Mesenchymal stem cell (in vitro differentiated cells and primary cell): ENCODE measurements around the gene PAFAH2.
"Not testable (repeated sequence)": the region's sequence is repeated elsewhere in the genome, so short reads cannot be mapped to it uniquely, and the experiment has no call there.

Experiments used
- DNase-seq: peaks from one replicate; pipeline ENCODE4 v3.0.0-alpha.2; 2013
- H2AFZ ChIP-seq: one replicate; pipeline ENCODE4 v1.6.1; 2013; ENCODE audit warnings: low read depth, mild to moderate bottlenecking, control low read depth, inconsistent platforms, low read length, moderate library complexity
- H2AK5ac ChIP-seq: 2 replicates; pipeline ENCODE4 v1.6.1; 2013; ENCODE audit warnings: low read length, moderate library complexity, mild to moderate bottlenecking, inconsistent platforms; ENCODE audit not compliant: severe bottlenecking
- H2BK120ac ChIP-seq: one replicate; pipeline ENCODE4 v1.6.1; 2013; ENCODE audit warnings: low read depth, mild to moderate bottlenecking, inconsistent platforms, low read length, moderate library complexity
- H2BK12ac ChIP-seq, 2 experiments: one replicate each; pipeline ENCODE4 v1.6.1; 2013; ENCODE audit warnings: inconsistent platforms in 2 of 2, low read length in 2 of 2, mild to moderate bottlenecking in 2 of 2, moderate library complexity in 2 of 2, control low read depth in 1 of 2
- H2BK15ac ChIP-seq: one replicate; pipeline ENCODE4 v1.6.1; 2013; ENCODE audit warnings: mild to moderate bottlenecking, low read depth, inconsistent platforms; ENCODE audit not compliant: poor library complexity, severe bottlenecking
- H2BK5ac ChIP-seq: 2 replicates; pipeline ENCODE4 v1.6.1; 2013; ENCODE audit warnings: low read depth, mild to moderate bottlenecking, low read length, control low read depth, inconsistent platforms; ENCODE audit not compliant: poor library complexity, severe bottlenecking
- H3K14ac ChIP-seq, 2 experiments: one replicate each; pipeline ENCODE4 v1.6.1; 2013; ENCODE audit warnings: inconsistent platforms in 2 of 2, low read length in 2 of 2, control low read depth in 1 of 2, mild to moderate bottlenecking in 1 of 2, moderate library complexity in 1 of 2
- H3K18ac ChIP-seq, 2 experiments: one replicate each; pipeline ENCODE4 v1.6.1; 2013; ENCODE audit warnings: inconsistent platforms in 2 of 2, low read length in 2 of 2, control low read depth in 1 of 2, low read depth in 1 of 2, mild to moderate bottlenecking in 1 of 2
- H3K23ac ChIP-seq, 2 experiments: one replicate each; pipeline ENCODE4 v1.6.1; 2013; ENCODE audit warnings: inconsistent platforms in 2 of 2, low read length in 2 of 2, mild to moderate bottlenecking in 2 of 2, moderate library complexity in 2 of 2, control low read depth in 1 of 2
- H3K27ac ChIP-seq: 2 replicates; pipeline ENCODE4 v1.5.1; 2013; ENCODE audit warnings: mild to moderate bottlenecking, moderate library complexity, low read length, control low read depth, inconsistent platforms; ENCODE audit not compliant: poor library complexity, severe bottlenecking
- H3K27me3 ChIP-seq, 2 experiments: 2 replicates each; pipeline versions ENCODE4 v1.6.1 to v1.7.0; 2013; ENCODE audit warnings: low read length in 2 of 2, mild to moderate bottlenecking in 2 of 2, moderate library complexity in 2 of 2, control low read depth in 1 of 2, inconsistent platforms in 1 of 2; ENCODE audit not compliant: control insufficient read depth in 1 of 2, insufficient read depth in 1 of 2
- H3K36me3 ChIP-seq, 2 experiments: 2 replicates each; pipeline versions ENCODE4 v1.6.1 to v1.7.0; 2013; ENCODE audit warnings: low read length in 2 of 2, control low read depth in 1 of 2, inconsistent platforms in 1 of 2, low read depth in 1 of 2, mild to moderate bottlenecking in 1 of 2; ENCODE audit not compliant: insufficient read depth in 2 of 2, control insufficient read depth in 1 of 2
- H3K4ac ChIP-seq, 2 experiments: one replicate each; pipeline ENCODE4 v1.6.1; 2013; ENCODE audit warnings: inconsistent platforms in 2 of 2, low read length in 2 of 2, mild to moderate bottlenecking in 2 of 2, moderate library complexity in 2 of 2, control low read depth in 1 of 2, low read depth in 1 of 2
- H3K4me1 ChIP-seq: 2 replicates; pipeline ENCODE4 v1.6.1; 2013; ENCODE audit warnings: low read depth, low read length, control low read depth; ENCODE audit not compliant: control insufficient read depth, insufficient read depth
- H3K4me2 ChIP-seq: 2 replicates; pipeline ENCODE4 v1.6.1; 2013; ENCODE audit warnings: low read length, mild to moderate bottlenecking, inconsistent platforms; ENCODE audit not compliant: poor library complexity, severe bottlenecking
- H3K4me3 ChIP-seq, 2 experiments: 2 replicates each; pipeline versions ENCODE4 v1.5.1 to v1.7.0; 2013; ENCODE audit warnings: low read length in 2 of 2, mild to moderate bottlenecking in 2 of 2, control low read depth in 1 of 2, low read depth in 1 of 2; ENCODE audit not compliant: insufficient read depth in 1 of 2
- H3K79me1 ChIP-seq: replicated peaks from 2 replicates; pipeline ENCODE4 v1.6.1; 2013; ENCODE audit warnings: mild to moderate bottlenecking, control low read depth, low read length, inconsistent platforms; ENCODE audit not compliant: poor library complexity, severe bottlenecking
- H3K9ac ChIP-seq: 2 replicates; pipeline ENCODE4 v1.7.0; 2013; ENCODE audit warnings: mild to moderate bottlenecking, low read length, moderate library complexity
- H3K9me3 ChIP-seq: 2 replicates; pipeline ENCODE4 v1.7.0; 2013; ENCODE audit warnings: mild to moderate bottlenecking, low read length; ENCODE audit not compliant: control insufficient read depth
- H4K8ac ChIP-seq: one replicate; pipeline ENCODE4 v1.6.1; 2013; ENCODE audit warnings: inconsistent platforms, mild to moderate bottlenecking, low read length, moderate library complexity
- H4K91ac ChIP-seq: one replicate; pipeline ENCODE4 v1.6.1; 2013; ENCODE audit warnings: mild to moderate bottlenecking, low read length, inconsistent platforms
- WGBS: methylation state at CpG from one replicate; pipeline ENCODE4 v1.1.7; 2013; ENCODE audit warnings: mixed read lengths; 5-methylcytosine and 5-hydroxymethylcytosine counted together

PAFAH2 gene

GRCh38 chr1:25943511-25943910 is 54.4 kb downstream of the PAFAH2 start:
- not testable (repeated sequence) for H3K9ac ChIP-seq, H2BK120ac ChIP-seq, H3K27ac ChIP-seq, H3K27me3 ChIP-seq, H3K4me3 ChIP-seq, H4K8ac ChIP-seq, H2BK12ac ChIP-seq, H3K36me3 ChIP-seq, DNase-seq, H3K18ac ChIP-seq, H3K79me1 ChIP-seq, H3K14ac ChIP-seq, H2BK15ac ChIP-seq, H4K91ac ChIP-seq, H3K9me3 ChIP-seq, H2AK5ac ChIP-seq, H3K4me1 ChIP-seq, H3K4ac ChIP-seq, H3K4me2 ChIP-seq, H2AFZ ChIP-seq, H2BK5ac ChIP-seq, H3K23ac ChIP-seq
- WGBS, result 43% methylated on average over 5 of the region's 5 CpGs

GRCh38 chr1:25936947-25937346 is 60.9 kb downstream of the PAFAH2 start:
- Histone ChIP-seq H3K9ac (no peak overlapping the region), H2AFZ (no peak overlapping the region), H4K8ac (no peak overlapping the region), H3K79me1 (no peaks in the 10 kb centered on the region), H3K4me2 (no peak overlapping the region), H3K4me3 (no peak overlapping the region), H3K4ac (no peak overlapping the region), H2BK5ac (no peak overlapping the region), H2AK5ac (no peak overlapping the region), H3K9me3 (no peaks in the 10 kb centered on the region), H2BK15ac (no peak overlapping the region), H3K36me3 (no peaks in the 10 kb centered on the region), H4K91ac (no peak overlapping the region), H2BK12ac (no peak overlapping the region), H3K4me1 (no peaks in the 10 kb centered on the region), H3K27ac (no peak overlapping the region), H2BK120ac (no peak overlapping the region), H3K27me3 (peaks cover 14 to 25% of the 10 kb centered on the region in 2 experiments), H3K14ac (no peak overlapping the region), H3K18ac (no peak overlapping the region), H3K23ac (no peak overlapping the region)
- WGBS, result 100% methylated on average over 3 of the region's 4 CpGs
- no peak for DNase-seq

DNA sequence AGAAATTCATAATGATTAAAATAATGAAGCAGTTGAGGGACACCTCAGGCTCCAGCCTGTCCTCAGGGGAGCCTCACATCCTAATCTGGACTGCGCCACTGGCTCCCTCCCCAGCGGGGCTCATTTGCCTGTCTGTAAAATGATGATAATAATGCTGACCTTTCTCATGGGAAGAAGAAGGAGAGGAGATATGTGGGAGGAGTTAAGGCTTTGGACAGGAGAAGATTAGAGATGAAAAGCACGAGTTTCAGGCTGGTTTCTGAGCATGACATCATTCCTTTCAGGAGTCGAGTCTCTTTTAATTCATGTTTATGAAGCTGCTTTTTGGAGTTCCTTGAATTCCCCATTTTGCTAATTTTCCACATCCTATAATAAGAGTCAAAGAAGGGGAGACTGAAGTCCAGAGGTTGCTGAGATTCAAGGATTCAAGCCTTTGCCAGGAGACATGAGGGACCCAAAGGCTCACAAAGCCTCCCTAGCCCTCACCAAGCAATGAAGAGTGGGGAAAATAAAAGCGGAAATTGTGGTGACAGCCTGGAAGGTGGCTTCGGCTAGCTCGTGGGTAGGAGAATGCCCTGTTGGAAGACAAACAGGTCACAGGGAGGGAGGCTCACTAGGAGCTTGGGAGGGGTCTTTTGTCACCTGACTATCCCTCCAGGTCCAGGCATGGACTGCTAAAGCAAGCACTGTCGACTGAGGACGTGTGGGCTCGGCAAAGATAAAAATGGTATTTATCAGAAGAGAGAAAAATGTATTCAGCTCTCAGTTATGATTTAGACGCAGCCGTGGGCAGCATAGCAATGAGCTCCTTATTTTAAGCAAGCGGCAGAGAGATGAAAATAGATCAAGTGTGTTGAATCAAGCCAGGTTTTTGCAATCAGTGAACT is 64.1 kb downstream of the PAFAH2 start:
- H3K9me3 ChIP-seq, result no peaks in the 10 kb centered on the region
- H3K27ac ChIP-seq, result no peak overlapping the region
- no peak overlapping the region for H2BK5ac ChIP-seq
- no peak for DNase-seq
- H3K27me3 ChIP-seq, result peaks cover 14 to 29% of the 10 kb centered on the region in 2 experiments
- no peak overlapping the region for H2AK5ac ChIP-seq
- no peaks in the 10 kb centered on the region for H3K36me3 ChIP-seq
- no peak overlapping the region for H3K4me3 ChIP-seq
- no peak overlapping the region for H2BK120ac ChIP-seq
- no peaks in the 10 kb centered on the region for H3K79me1 ChIP-seq
- H4K8ac ChIP-seq, result no peak overlapping the region
- H4K91ac ChIP-seq, result no peak overlapping the region
- no peak overlapping the region for H3K9ac ChIP-seq
- no peak overlapping the region for H3K23ac ChIP-seq
- no peak overlapping the region for H2BK15ac ChIP-seq
- no peak overlapping the region for H3K18ac ChIP-seq
- H3K4ac ChIP-seq, result no peak overlapping the region
- no peak overlapping the region for H2AFZ ChIP-seq
- no peak overlapping the region for H3K4me2 ChIP-seq
- H3K14ac ChIP-seq, result no peak overlapping the region
- 77% methylated on average over 12 of the region's 13 CpGs for WGBS
- H2BK12ac ChIP-seq, result no peak overlapping the region
- H3K4me1 ChIP-seq, result no peaks in the 10 kb centered on the region

DNA sequence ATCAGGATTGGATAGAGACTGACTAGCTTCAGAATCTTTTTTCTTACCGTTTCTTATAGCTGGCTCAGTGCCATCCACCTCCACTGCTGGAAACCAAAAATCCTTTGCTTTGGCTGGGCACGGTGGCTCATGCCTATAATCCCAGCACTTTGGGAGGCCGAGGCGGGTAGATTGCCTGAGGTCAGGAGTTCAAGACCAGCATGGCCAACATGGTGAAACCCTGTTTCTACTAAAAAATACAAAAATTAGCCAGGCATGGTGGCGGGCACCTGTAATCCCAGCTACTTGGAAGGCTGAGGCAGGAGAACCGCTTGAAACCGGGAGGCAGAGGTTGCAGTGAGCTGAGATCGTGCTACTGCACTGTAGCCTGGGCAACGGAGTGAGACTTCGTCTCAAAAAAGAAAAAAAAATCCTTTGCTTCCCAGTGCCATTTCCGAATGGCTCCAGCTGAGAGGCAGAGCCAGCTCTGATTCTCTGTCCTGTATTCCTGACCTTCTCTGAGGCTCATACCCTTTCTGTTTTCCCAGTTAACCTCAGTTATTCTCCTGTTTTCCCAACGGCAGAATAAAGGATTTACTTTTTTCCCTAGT is 65.0 kb downstream of the PAFAH2 start:
- H2AFZ ChIP-seq, H3K27ac ChIP-seq, H3K14ac ChIP-seq, H3K9ac ChIP-seq, H2BK5ac ChIP-seq, H3K36me3 ChIP-seq, H3K18ac ChIP-seq, H2AK5ac ChIP-seq, H3K9me3 ChIP-seq, H3K4me2 ChIP-seq, H3K79me1 ChIP-seq, H2BK12ac ChIP-seq, H3K4me1 ChIP-seq, H2BK15ac ChIP-seq, H2BK120ac ChIP-seq, H3K4me3 ChIP-seq, H4K91ac ChIP-seq, DNase-seq, H4K8ac ChIP-seq, H3K23ac ChIP-seq, H3K4ac ChIP-seq: not testable (repeated sequence)
- peaks cover 14 to 33% of the 10 kb centered on the region in 2 experiments for H3K27me3 ChIP-seq
- WGBS, result 91% methylated on average over 12 of the region's 12 CpGs
